OCI-LY3 (cell line): ENCODE data around the gene PPP2R5B.
A peak's percentile ranks its signal among the peaks of the same experiment; 100 is the strongest.

ENCODE experiments used
- H2AFZ ChIP-seq: fragments of 200-600, 300-600 bp; shearing (Covaris generic); 2 replicates; pipeline ENCODE4 v1.6.0; 2014; ENCODE audit warnings: antibody characterized with exemption, low read depth, low read length
- H3K27ac ChIP-seq: fragments of 200-600, 300-600 bp; sonication (generic); 2 replicates; pipeline ENCODE4 v1.5.1; 2014; ENCODE audit warnings: mild to moderate bottlenecking, low read length, moderate library complexity, mixed read lengths
- H3K27me3 ChIP-seq: fragments of 200-600, 300-600 bp; sonication (generic); 2 replicates; pipeline ENCODE4 v1.6.1; 2014; ENCODE audit warnings: low read depth, low read length, mixed read lengths
- H3K36me3 ChIP-seq: fragments of 200-600, 300-600 bp; sonication (generic); replicated peaks from 2 replicates; pipeline ENCODE3; 2014; ENCODE audit warnings: low read depth, low read length, mixed read lengths
- H3K4me1 ChIP-seq: fragments of 300-600, 200-600 bp; sonication (generic); 2 replicates; pipeline ENCODE4 v1.6.1; 2014; ENCODE audit warnings: low read length, mixed read lengths
- H3K4me2 ChIP-seq: fragments of 200-600, 300-600 bp; sonication (generic); 2 replicates; pipeline ENCODE4 v1.6.1; 2014; ENCODE audit warnings: low read length, mixed read lengths
- H3K4me3 ChIP-seq: fragments of 300-600, 200-600 bp; sonication (generic); 2 replicates; pipeline ENCODE4 v1.5.1; 2014; ENCODE audit warnings: antibody characterized with exemption, mild to moderate bottlenecking, low read length, moderate library complexity
- H3K79me2 ChIP-seq: fragments of 300-600, 200-600 bp; shearing (Covaris generic); 2 replicates; pipeline ENCODE4 v1.6.1; 2014; ENCODE audit warnings: mild to moderate bottlenecking, low read length, mixed read lengths
- H3K9ac ChIP-seq: fragments of 300-600, 200-600 bp; shearing (Covaris generic); 2 replicates; pipeline ENCODE4 v1.6.0; 2014; ENCODE audit warnings: mild to moderate bottlenecking, low read length, moderate library complexity
- H3K9me3 ChIP-seq: fragments of 200-600, 300-600 bp; shearing (Covaris generic); 2 replicates; pipeline ENCODE4 v1.6.1; 2014; ENCODE audit warnings: low read length, mixed read lengths; ENCODE audit not compliant: insufficient read depth
- H4K20me1 ChIP-seq: fragments of 200-600, 300-600 bp; sonication (generic); 2 replicates; pipeline ENCODE4 v1.6.1; 2016; ENCODE audit warnings: low read length, mixed read lengths; ENCODE audit not compliant: insufficient read depth
- CTCF ChIP-seq: fragments of 200-600, 300-600 bp; sonication (generic); IDR thresholded peaks from 2 replicates; pipeline ENCODE4 v1.5.1; 2014; ENCODE audit warnings: antibody characterized with exemption, low read length, low read depth
- EZH2phosphoT487 ChIP-seq: fragments of 200-600 bp; shearing (Covaris generic); IDR thresholded peaks from 2 replicates; pipeline ENCODE4 v1.6.1; 2018; ENCODE audit warnings: antibody characterized with exemption, mixed run types, low read depth

The PPP2R5B gene

GRCh38 chr11:64900263-64900678, 24.2 kb upstream of the PPP2R5B start:
- H3K4me3 ChIP-seq: no peak overlapping the region
- peaks cover 18% of the 10 kb centered on the region for H3K4me1 ChIP-seq
- H3K27me3 ChIP-seq: no peaks in the 10 kb centered on the region
- peaks cover 6% of the 10 kb centered on the region for H3K36me3 ChIP-seq
- H3K4me2 ChIP-seq: peak overlapping the region; percentile 27
- no peaks in the 10 kb centered on the region for H4K20me1 ChIP-seq
- H3K9me3 ChIP-seq: no peaks in the 10 kb centered on the region
- H3K9ac ChIP-seq: no peak overlapping the region
- no peak overlapping the region for H3K27ac ChIP-seq
- TF ChIP-seq CTCF (no peak), EZH2phosphoT487 (no peak)
- no peak overlapping the region for H2AFZ ChIP-seq
- H3K79me2 ChIP-seq: no peaks in the 10 kb centered on the region

- Histone ChIP-seq H3K27ac (no peak overlapping the region), H3K27me3 (no peaks in the 10 kb centered on the region), H4K20me1 (no peaks in the 10 kb centered on the region), H3K9me3 (no peaks in the 10 kb centered on the region), H3K79me2 (no peaks in the 10 kb centered on the region), H2AFZ (no peak overlapping the region), H3K9ac (no peak overlapping the region), H3K4me2 (peak overlapping the region; percentile 27; the same call in 1 of the 2 replicates), H3K36me3 (peaks cover 10% of the 10 kb centered on the region), H3K4me3 (no peak overlapping the region), H3K4me1 (peaks cover 13% of the 10 kb centered on the region)
- TF ChIP-seq CTCF (no peak), EZH2phosphoT487 (no peak)
Measured at GRCh38 chr11:64900774-64901173, 23.7 kb upstream of the PPP2R5B start.

GRCh38 chr11:64902102-64902900, 22.2 kb upstream of the PPP2R5B start:
- H4K20me1 ChIP-seq: no peaks in the 10 kb centered on the region
- H3K4me1 ChIP-seq: peaks cover 11% of the 10 kb centered on the region
- H3K27me3 ChIP-seq: no peaks in the 10 kb centered on the region
- no peak overlapping the region for H3K9ac ChIP-seq
- no peaks in the 10 kb centered on the region for H3K9me3 ChIP-seq
- no peak overlapping the region for H3K4me3 ChIP-seq
- H3K27ac ChIP-seq: no peak overlapping the region
- H3K4me2 ChIP-seq: no peak overlapping the region
- no peak overlapping the region for H2AFZ ChIP-seq
- H3K36me3 ChIP-seq: peaks cover 12% of the 10 kb centered on the region
- TF ChIP-seq EZH2phosphoT487 (no peak), CTCF (no peak)
- H3K79me2 ChIP-seq: no peaks in the 10 kb centered on the region

GRCh38 chr11:64903291-64903833, 21.1 kb upstream of the PPP2R5B start:
- Histone ChIP-seq H3K4me1 (peaks cover 11% of the 10 kb centered on the region), H3K9me3 (no peaks in the 10 kb centered on the region), H2AFZ (no peak overlapping the region), H3K4me3 (no peak overlapping the region), H3K36me3 (peaks cover 13% of the 10 kb centered on the region), H3K79me2 (no peaks in the 10 kb centered on the region), H3K4me2 (no peak overlapping the region), H3K9ac (no peak overlapping the region), H4K20me1 (no peaks in the 10 kb centered on the region), H3K27ac (no peak overlapping the region), H3K27me3 (no peaks in the 10 kb centered on the region)
- no peak for TF ChIP-seq EZH2phosphoT487
- TF ChIP-seq CTCF: no peak
